Activated T-cell treated with anti-CD3 and anti-CD28 coated beads, Interleukin-2, amount 50 U/mL, for 72 hours (primary cell): ENCODE measurements around the gene VWA8. TPM values are rescaled to one million over a fixed set of nuclear protein-coding genes. Genes with fewer than 3 reads are reported as not detected.
"Not testable (repeated sequence)": the region's sequence is repeated elsewhere in the genome, so short reads cannot be mapped to it uniquely, and the experiment has no call there.

Experiments used
- ATAC-seq, 2 donors: fragments of 150-1000 bp; cut with Tn5 transposase; replicated peaks in 1 of 2; 2 replicates each; pipeline ENCODE4 v1.10.0; 2021; ENCODE audit warnings: moderate library complexity in 2 of 2, mild to moderate bottlenecking in 1 of 2
- DNase-seq, 2 donors: peaks; one replicate each; pipeline ENCODE4 v3.0.0; 2021 to 2022; ENCODE audit warnings: mixed read lengths in 1 of 2
- H3K27ac Mint-ChIP-seq: one replicate; pipeline ENCODE4 v1.8.0; 2022; ENCODE audit warnings: mild to moderate bottlenecking, moderate library complexity, mixed read lengths
- H3K27me3 Mint-ChIP-seq: one replicate; pipeline ENCODE4 v1.8.0; 2022; ENCODE audit warnings: low read depth, mixed read lengths
- H3K36me3 Mint-ChIP-seq, 2 donors: one replicate each; pipeline ENCODE4 v1.8.0; 2022; ENCODE audit warnings: mixed read lengths in 2 of 2, mild to moderate bottlenecking in 1 of 2; ENCODE audit not compliant: insufficient read depth in 2 of 2
- H3K4me1 Mint-ChIP-seq: one replicate; pipeline ENCODE4 v1.8.0; 2022; ENCODE audit warnings: low read depth, mixed read lengths
- H3K4me3 Mint-ChIP-seq, 2 donors: one replicate each; pipeline ENCODE4 v1.8.0; 2022; ENCODE audit warnings: mild to moderate bottlenecking in 2 of 2, mixed read lengths in 2 of 2, moderate library complexity in 2 of 2
- H3K9me3 Mint-ChIP-seq, 2 donors: one replicate each; pipeline ENCODE4 v1.8.0; 2022; ENCODE audit warnings: mixed read lengths in 2 of 2
- total RNA-seq, 2 donors: library from RNA; stranded (reverse); gene quantifications; one replicate each; pipeline ENCODE4 v1.2.3, GENCODE V29; 2022

The VWA8 gene
- total RNA-seq, 2 donors from 2014 or later = 25.6 to 35.0 TPM

GRCh38 chr13:41935501-41935900, 25.4 kb downstream of the VWA8 start:
- Mint-ChIP-seq H3K27ac (no peak overlapping the region), H3K27me3 (no peaks in the 10 kb centered on the region), H3K4me3 (no peak overlapping the region), H3K4me1 (peaks cover 17% of the 10 kb centered on the region), H3K36me3 (peaks cover 0 to 9% of the 10 kb centered on the region in 2 donors), H3K9me3 (no peaks in the 10 kb centered on the region)
- ATAC-seq (no peak), DNase-seq (no peak)

GRCh38 chr13:41934994-41935393, 25.9 kb downstream of the VWA8 start:
- Mint-ChIP-seq H3K4me3 (no peak overlapping the region), H3K36me3 (peaks cover 0 to 11% of the 10 kb centered on the region in 2 donors), H3K4me1 (peaks cover 17% of the 10 kb centered on the region), H3K27ac (no peak overlapping the region), H3K9me3 (no peaks in the 10 kb centered on the region), H3K27me3 (no peaks in the 10 kb centered on the region)
- DNase-seq (no peak), ATAC-seq (no peak)

GRCh38 chr13:41934120-41934519, 26.8 kb downstream of the VWA8 start:
- Mint-ChIP-seq H3K36me3 (peaks cover 0 to 15% of the 10 kb centered on the region in 2 donors), H3K4me3 (no peak overlapping the region), H3K27me3 (no peaks in the 10 kb centered on the region), H3K4me1 (peaks cover 24% of the 10 kb centered on the region), H3K9me3 (no peaks in the 10 kb centered on the region), H3K27ac (no peak overlapping the region)
- DNase-seq = no peak
- no peak for ATAC-seq

- DNase-seq (no peak), ATAC-seq (peak in 1 of 2 donors; percentile 44)
- Mint-ChIP-seq H3K4me3 (no peak overlapping the region), H3K4me1 (peaks cover 44% of the 10 kb centered on the region), H3K9me3 (no peaks in the 10 kb centered on the region), H3K36me3 (peaks cover 3 to 29% of the 10 kb centered on the region in 2 donors), H3K27me3 (no peaks in the 10 kb centered on the region), H3K27ac (no peak overlapping the region)
These were observed 29.6 kb downstream of the VWA8 start for GRCh38 chr13:41931337-41931736.

- Mint-ChIP-seq H3K4me1 (peaks cover 49% of the 10 kb centered on the region), H3K9me3 (peaks cover 3 to 5% of the 10 kb centered on the region in 2 donors)
These were observed 30.8 kb downstream of the VWA8 start for GRCh38 chr13:41930154-41930553.

GRCh38 chr13:41928323-41928722, 32.6 kb downstream of the VWA8 start:
- Mint-ChIP-seq H3K4me3 (peak overlapping the region; percentile 73 to 93), H3K27me3 (no peaks in the 10 kb centered on the region), H3K4me1 (peaks cover 64% of the 10 kb centered on the region), H3K27ac (peak overlapping the region; percentile 94), H3K9me3 (peaks cover 8 to 14% of the 10 kb centered on the region in 2 donors), H3K36me3 (peaks cover 14 to 50% of the 10 kb centered on the region in 2 donors)
- DNase-seq (no peak), ATAC-seq (no peak)

More at GRCh38 chr13:41930154-41930553, 30.8 kb downstream of the VWA8 start:
- no peaks in the 10 kb centered on the region for H3K27me3 Mint-ChIP-seq
- H3K4me3 Mint-ChIP-seq = no peak overlapping the region
- ATAC-seq (no peak), DNase-seq (no peak)
- peaks cover 7 to 35% of the 10 kb centered on the region in 2 donors for H3K36me3 Mint-ChIP-seq
- no peak overlapping the region for H3K27ac Mint-ChIP-seq

- peaks cover 20 to 72% of the 10 kb centered on the region in 2 donors for H3K36me3 Mint-ChIP-seq
- peak overlapping the region; percentile 34 for H3K27ac Mint-ChIP-seq
These were observed 35.9 kb downstream of the VWA8 start for GRCh38 chr13:41925014-41925413.

GRCh38 chr13:41922894-41923293, 38.0 kb downstream of the VWA8 start:
- not testable (repeated sequence) for DNase-seq, H3K27me3 Mint-ChIP-seq, H3K4me3 Mint-ChIP-seq, H3K27ac Mint-ChIP-seq, ATAC-seq
- peaks cover 8 to 20% of the 10 kb centered on the region in 2 donors for H3K9me3 Mint-ChIP-seq
- peaks cover 56% of the 10 kb centered on the region for H3K4me1 Mint-ChIP-seq
- H3K36me3 Mint-ChIP-seq = peaks cover 19 to 60% of the 10 kb centered on the region in 2 donors

More at GRCh38 chr13:41925014-41925413, 35.9 kb downstream of the VWA8 start:
- H3K4me3 Mint-ChIP-seq = no peak overlapping the region
- no peaks in the 10 kb centered on the region for H3K27me3 Mint-ChIP-seq
- H3K4me1 Mint-ChIP-seq = peaks cover 60% of the 10 kb centered on the region
- peaks cover 8 to 20% of the 10 kb centered on the region in 2 donors for H3K9me3 Mint-ChIP-seq
- no peak for ATAC-seq
- DNase-seq = no peak

- Mint-ChIP-seq H3K27ac (peak overlapping the region; percentile 29), H3K4me1 (peaks cover 69% of the 10 kb centered on the region), H3K27me3 (no peaks in the 10 kb centered on the region), H3K4me3 (peak overlapping the region in 1 of 2 donors; percentile 7), H3K36me3 (peaks cover 15 to 41% of the 10 kb centered on the region in 2 donors), H3K9me3 (peaks cover 5 to 15% of the 10 kb centered on the region in 2 donors)
- ATAC-seq (no peak), DNase-seq (no peak)
These were observed 41.0 kb downstream of the VWA8 start for GRCh38 chr13:41919741-41920487.

GRCh38 chr13:41919031-41919740, 41.7 kb downstream of the VWA8 start:
- peaks cover 5 to 13% of the 10 kb centered on the region in 2 donors for H3K9me3 Mint-ChIP-seq
- ATAC-seq (no peak), DNase-seq (no peak)
- peak overlapping the region; percentile 29 for H3K27ac Mint-ChIP-seq
- H3K36me3 Mint-ChIP-seq = peaks cover 14 to 36% of the 10 kb centered on the region in 2 donors
- peak overlapping the region in 1 of 2 donors; percentile 7 for H3K4me3 Mint-ChIP-seq
- no peaks in the 10 kb centered on the region for H3K27me3 Mint-ChIP-seq
- H3K4me1 Mint-ChIP-seq = peaks cover 72% of the 10 kb centered on the region

- peak; percentile 87 to 88 for ATAC-seq
- Mint-ChIP-seq H3K27ac (peak overlapping the region; percentile 53), H3K4me1 (peaks cover 72% of the 10 kb centered on the region), H3K27me3 (no peaks in the 10 kb centered on the region), H3K4me3 (peak overlapping the region; percentile 67 to 74), H3K36me3 (peaks cover 5 to 27% of the 10 kb centered on the region in 2 donors), H3K9me3 (peaks cover 0 to 6% of the 10 kb centered on the region in 2 donors)
- peak; percentile 30 to 35 for DNase-seq
These were observed 43.3 kb downstream of the VWA8 start for GRCh38 chr13:41917641-41918040.

GRCh38 chr13:41916173-41916954, 44.5 kb downstream of the VWA8 start:
- Mint-ChIP-seq H3K27ac (peak overlapping the region; percentile 94), H3K36me3 (peaks cover 2 to 15% of the 10 kb centered on the region in 2 donors), H3K4me1 (peaks cover 72% of the 10 kb centered on the region), H3K27me3 (no peaks in the 10 kb centered on the region), H3K4me3 (peak overlapping the region; percentile 78 to 88), H3K9me3 (peaks cover 0 to 2% of the 10 kb centered on the region in 2 donors)
- DNase-seq (peak in 1 of 2 donors; percentile 23), ATAC-seq (peak; percentile 67 to 74)
